Stimulated activated CD4-positive, alpha-beta T cell treated with anti-CD3 and anti-CD28 coated beads, Interleukin-12 subunit alpha, Interleukin-12 subunit beta, amount 100 ng/mL, for 4 hours (primary cell): ENCODE data around the gene MTHFD1L.
"Not testable (repeated sequence)": the region's sequence is repeated elsewhere in the genome, so short reads cannot be mapped to it uniquely, and the experiment has no call there.

Experiments used
- DNase-seq: peaks from one replicate; pipeline ENCODE4 v3.0.0-alpha.2; 2020

Gene MTHFD1L

DNA sequence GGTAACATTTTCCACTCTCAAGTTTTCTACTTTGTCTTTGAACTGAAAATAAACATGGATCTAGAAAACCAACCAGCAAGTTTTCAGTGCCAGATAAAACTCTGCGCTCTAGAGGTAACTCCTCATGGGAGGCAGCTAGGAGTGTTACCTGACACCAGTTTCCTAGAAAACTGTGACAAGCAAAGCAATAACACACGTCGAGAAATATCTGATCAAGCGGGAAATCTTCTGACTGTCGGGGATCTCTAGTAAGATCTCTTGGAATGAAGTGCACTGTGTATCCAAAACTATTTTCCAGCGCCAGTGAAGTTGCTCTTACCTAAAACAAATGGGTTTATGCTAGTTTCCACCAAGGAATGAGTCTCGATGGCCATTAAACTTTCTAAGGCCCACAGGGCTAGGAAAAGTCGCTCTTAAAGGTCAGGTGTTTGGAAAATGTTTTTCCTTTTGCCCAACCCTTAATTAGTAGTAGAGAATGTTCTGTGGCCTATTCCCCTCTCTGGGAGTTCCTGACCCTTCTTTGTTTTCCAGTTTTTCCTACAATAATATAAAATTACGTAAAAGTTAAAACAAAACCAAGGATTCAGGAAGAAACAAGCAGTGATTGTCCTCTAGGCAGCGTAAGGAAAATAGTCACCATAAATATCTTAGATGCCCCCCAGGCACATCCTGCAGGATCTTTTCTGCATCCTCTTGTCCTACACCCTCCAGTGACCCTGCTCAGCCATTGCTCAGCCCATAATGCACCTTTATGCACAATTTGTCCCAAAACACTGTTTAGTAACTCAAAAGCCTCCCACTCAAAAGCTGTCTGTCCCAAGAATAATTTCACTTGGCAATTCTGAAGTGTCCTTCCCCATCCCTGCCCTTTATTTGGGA, 236.6 kb downstream of the MTHFD1L start:
- no peak for DNase-seq

DNA sequence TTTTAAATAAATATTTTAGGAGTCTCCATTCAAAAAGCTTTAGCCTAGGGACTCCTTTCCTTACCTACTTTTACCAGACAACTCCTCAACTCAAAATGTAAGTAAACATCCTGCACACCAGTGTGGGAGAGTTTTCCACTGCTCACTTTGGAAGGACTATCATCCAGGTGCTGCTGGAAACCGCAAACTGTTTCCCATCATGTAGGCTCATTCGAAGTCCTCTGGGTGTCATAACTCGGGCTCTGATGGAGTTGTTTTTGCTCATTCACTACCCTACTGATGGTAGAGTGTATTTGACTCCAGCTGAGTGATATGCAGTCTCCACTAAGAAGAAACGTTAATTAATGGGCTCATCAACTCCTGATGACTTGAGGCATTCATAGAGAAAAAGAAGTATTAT, 237.8 kb downstream of the MTHFD1L start:
- DNase-seq: no peak

DNA sequence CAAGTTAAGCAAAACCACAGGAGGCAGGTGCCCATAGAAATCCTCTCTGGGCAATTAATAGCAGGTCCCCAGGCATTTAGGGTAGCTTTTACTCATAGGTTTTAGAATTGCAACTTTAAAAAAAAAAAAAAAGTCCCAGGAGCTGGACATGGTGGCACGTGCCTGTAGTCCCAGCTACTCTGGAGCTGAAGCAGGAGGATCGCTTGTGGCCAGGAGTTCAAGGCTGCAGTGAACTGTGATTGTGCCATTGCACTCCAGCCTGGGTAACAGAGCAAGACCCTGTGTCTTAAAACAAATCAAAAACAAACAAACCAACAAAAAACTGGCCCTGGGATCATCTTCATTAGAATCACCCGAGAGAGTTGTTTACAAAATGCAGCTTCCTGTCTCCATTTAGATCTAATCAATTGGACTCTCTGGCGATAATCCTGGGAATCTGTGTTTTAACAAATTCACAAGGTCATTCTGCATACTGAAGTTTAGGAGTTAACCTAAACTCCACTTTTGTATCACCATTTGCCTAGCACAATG, 242.5 kb downstream of the MTHFD1L start:
- no peak for DNase-seq

DNA sequence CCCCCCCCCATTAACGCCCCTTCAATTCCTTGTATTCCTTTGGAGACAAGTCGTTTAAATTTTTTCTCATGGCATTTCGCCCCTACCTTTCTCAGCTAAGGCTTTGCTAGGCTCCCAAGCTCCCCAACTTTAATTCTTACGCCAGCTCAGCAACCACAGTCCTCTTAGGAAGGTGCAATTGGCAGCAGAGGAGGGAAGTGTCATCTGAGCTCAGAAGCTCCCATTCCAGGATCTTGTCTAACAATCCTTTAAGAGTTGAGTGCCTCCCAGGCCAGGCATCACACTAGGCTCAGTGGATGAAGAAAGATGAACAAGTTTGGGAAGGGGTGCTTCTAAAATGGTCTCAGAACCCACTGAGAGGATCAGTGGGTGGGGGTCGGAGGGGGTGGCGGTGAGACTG, 243.0 kb downstream of the MTHFD1L start:
- DNase-seq: no peak

DNA sequence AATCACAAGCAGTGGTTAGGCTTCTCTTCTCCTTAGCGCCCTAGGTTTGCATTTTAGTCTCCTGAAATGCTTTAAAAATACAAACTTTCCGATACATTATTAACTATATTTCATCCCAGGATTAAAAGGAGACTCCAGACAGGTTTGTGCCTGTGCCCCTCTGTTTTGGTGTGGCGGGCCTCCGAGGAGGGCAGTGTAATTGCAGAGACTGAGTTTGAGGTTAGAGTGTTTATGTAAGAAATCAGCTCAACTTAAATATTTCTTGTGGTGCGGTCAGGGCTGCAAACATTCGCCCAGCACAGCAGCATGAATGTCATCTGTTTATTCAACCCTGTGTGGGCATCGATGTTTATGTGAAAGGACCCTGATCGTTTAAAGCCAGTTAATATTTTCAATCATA, 243.9 kb downstream of the MTHFD1L start:
- DNase-seq: no peak

DNA sequence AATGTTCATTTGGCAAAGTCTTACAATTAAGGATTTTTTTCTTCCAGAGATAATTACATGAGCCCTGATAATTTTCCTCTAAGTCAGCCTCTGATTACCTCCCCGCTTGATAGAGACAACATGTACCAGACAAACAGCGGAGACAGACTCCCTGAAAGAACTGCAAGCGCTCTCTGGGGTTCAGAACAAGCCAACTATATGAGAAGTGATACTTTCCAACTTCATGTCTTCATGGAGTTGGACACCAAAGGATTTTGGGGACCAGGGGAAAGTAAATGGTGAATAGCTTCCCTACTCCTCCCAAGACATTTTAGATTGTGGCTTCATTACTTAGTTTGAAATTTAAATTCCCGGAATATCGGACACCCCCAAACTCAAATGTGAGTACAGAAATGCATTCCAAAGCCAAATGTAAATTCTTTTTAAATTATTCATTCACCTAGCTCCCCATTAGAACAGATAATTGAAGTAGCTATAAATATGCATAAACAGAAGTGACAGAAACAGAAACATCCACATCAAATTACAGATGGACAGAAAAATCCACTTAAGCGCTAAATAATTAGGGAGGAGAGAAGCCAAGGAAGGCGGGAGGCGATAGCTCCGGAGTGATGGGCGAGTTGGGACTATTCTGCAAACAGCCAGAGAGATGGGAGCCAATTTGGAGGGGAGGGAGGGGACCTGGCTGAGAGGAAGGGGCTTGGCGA, 244.5 kb downstream of the MTHFD1L start:
- DNase-seq: no peak

DNA sequence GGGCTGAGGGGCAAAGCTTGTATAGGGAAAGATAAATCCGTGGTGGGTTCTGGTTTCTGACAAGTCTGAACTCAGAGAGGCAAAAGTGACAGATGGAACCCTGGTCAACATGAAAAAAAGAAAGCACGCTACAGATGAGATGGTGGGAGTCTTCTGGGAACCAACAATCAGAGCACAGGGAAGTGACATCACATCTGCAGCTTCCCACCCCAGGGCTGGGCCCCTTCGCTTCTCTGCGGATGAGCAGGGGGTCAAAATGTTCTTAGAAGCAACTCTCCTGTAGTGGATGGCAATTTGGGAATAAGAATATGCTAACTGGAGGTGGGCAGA, 245.0 kb downstream of the MTHFD1L start:
- DNase-seq: no peak

DNA sequence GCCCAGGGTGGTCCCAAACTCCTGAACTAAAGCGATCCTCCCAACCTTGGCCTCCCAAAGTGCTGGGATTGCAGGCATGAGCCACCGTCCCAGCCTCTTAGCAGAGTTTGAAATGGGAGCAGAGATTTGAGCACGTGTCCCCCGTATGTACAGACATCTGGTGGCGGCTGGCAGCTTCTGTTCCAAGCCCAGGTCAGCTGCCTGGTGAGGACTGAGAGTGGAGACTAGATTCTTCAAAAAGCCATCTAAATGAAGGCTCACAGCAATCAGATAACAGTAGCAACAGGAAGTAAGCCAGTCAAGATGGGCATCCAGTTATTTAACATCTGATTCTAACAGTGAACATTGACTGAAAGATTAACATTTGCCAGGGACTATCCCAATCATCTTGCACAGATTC, 246.2 kb downstream of the MTHFD1L start:
- no peak for DNase-seq

DNA sequence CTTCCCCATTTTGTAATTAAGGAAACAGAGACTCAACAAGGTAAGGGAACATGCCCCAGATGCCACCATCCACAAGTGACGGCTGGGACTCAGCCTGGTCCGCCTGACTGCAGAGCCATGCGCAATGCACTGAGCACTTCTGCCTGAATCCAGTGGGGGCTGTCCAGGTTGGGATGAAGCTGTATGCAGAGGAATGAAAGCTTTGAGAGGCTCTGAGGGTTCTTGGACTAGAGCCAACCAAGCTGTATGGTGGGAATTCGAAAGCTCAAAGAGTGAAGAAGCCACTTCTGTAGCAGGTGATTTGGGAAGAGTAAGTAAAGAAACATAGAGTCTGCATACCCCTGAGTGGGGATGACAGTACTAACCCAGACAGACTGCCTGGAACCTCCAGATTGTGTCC, 246.6 kb downstream of the MTHFD1L start:
- DNase-seq: no peak

DNA sequence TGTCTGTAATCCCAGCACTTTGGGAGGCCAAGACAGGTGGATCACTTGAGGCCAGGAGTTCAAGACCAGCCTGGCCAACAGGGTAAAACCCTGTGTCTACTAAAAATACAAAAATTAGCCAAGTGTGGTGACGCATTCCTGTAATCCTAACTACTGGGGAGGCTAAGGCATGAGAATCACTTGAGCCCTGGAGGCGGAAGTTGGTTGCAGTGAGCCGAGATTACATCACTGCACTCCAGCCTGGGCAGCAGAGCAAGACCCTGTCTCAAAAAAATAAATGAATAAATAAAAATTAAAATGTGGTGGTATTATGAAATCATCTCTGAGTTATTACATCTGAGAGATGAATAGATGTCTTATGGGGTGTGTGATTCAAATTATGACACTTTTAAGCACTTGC, 247.4 kb downstream of the MTHFD1L start:
- not testable (repeated sequence) for DNase-seq

DNA sequence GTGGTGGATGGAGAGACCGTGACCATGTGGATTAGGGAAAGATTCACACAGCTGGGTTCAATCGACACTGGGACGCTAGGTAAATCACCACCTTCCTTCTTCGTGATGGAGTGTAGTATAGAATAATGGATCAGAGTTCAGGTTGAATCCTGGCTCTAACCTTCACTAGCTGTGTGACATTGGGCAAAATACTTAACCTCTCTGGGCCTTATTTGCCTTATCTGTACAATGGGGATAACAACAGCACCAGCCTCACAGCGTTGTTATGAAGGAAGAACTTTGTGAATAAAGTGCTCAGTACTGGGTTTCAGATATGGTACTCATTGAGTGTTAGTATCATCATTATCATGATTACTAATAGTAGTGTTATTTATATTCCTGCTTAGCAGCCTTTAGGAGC, 248.1 kb downstream of the MTHFD1L start:
- no peak for DNase-seq

DNA sequence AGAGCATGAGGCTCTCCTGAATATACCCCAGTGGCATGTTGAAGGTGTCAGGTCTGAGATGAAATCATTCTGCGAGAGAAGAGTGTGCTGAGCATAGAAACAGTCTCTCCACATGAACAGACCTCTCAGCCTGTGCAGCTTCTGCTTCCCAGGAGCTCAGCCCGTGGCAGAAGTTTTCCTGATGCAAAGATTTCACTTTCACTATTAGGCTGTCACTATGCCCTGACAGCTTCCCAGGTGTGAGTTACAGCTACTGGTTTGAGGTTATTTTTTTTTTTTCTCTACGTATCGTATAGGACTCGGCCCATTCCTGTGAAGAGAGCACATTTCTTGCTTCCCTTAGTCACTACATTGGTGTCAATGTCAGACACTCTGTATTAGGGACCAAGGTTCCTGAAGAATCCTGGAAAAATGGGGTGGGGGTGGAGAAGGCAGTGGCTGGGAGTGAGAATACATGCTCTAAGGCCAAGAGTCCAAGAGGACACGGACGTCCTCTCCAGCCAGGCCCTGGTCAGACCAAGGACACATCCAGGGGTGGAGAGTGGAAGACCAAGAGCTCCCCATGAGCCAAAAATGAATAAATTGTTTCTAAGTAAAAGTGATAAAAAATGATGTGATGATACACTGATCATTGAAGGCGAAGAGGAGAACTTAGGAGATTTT, 253.1 kb downstream of the MTHFD1L start:
- DNase-seq: no peak

DNA sequence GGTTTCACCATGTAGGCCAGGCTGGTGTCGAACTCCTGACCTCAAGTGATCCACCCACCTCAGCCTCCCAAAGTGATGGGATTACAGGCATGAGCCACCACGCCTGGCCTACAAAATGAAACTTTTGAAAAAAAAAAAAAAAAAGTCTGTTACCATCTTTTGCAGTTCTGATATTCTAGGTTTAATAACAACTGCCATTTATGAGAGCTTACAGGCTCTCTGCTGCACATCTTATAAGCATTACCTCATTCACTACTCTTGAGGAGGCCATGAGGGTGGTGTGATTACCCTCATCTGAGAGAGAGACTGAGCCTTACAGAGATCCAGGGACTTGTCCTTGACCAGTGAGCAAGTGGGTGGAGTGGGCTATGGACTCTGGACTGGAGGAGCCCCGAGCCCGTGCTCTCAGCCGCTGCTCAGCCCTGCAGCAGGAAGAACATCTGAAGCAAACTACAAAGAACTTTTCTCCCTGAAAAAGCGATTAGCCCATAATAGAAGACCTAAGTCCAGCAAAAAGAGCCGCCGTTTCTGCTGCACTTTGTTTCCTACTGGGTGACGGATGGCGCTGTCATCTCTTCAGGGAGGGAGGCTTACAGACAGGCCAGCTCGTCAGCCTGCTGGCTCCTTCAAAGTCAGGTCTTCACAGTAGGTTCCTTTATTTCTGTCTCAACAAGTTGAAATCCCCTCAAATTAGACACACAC, 254.5 kb downstream of the MTHFD1L start:
- no peak for DNase-seq

DNA sequence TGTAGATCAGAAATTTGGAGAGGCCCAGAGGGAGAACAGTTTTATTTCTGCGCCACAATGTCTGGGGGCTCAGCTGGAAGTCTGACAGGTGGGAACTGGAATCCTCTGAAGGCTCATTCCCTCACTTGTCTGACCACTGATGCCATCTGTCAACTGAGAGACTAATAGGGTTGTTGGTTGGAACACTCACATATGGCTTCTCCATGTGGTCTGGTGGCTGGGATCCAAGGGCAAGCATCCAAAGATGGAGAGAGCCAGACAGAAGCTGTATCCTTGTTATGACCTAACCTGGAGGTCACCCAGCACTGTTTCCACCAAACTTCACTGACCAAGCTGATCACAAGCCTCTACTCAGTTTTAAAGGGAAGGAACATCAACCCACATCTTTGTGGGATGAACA, 256.4 kb downstream of the MTHFD1L start:
- DNase-seq: no peak

DNA sequence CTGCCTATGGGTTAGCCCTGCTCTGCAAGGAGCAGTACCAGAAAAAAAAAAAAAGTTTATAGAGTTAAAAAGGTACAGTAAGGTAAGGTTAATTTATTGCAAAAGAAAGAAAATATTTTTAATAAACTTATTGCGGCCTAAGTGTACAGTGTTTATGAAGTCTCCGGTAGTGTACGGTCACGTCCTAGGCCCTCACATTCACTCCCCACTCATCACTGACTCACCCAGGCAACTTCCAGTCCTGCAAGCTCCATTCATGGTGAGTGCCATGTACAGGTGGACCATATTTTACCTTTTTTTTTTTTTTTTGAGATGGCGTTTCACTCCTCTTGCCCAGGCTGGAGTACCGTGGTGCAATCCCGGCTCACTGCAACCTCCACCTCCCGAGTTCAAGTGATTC, 258.1 kb downstream of the MTHFD1L start:
- not testable (repeated sequence) for DNase-seq

DNA sequence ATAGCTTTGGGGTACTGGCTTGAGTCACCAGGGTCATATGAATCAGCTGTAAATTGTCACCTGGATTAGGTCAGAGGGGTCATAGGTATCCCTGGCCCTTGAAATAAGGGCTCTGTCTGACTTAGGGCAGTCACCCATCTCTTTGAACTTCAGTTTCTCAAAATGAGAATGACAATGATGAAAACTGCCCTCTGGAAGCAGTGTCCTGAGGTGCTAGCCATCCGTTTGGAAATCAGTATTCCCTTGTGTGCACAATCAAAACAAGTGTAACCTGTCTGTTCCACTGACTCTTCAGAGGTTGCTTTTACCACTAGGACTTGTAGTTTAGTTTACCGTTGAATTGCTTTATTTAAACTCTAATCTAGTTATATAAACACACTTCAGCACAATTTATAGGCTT, 259.7 kb downstream of the MTHFD1L start:
- DNase-seq: not testable (repeated sequence)

DNA sequence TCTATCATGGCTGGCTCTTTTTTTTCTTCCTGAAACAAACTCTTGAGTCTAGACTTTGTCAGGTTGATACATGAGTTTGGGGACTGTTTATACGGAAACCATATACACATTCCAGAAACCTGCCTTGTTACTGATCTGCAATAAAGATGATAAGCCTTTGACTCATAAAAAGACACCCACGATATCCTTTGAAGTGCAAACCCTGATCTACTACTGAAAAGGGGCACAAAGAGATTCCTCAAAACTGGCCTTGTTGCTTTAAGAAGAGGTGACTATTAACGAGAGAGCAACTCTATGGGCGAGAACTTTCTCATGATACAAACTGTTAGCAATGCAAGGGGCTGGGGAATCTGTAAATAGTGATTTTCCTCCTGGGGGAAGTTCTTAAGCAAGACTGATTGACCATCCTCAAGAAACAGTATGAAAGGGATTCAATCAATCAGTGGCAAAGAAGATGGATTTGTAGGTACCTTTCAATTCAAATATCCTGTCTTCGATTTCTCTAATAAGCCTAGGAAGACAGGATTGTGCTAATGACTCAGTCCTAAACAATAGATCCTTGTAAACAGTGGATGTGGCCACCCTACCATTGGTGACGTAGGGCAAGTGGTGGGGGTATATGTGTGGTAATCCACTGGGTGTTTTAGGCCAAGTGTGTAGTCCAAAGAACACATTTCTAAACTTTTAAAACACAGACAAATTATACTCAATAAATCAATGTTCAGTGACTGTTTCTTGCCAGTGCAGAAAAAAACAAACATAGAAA, 260.3 kb downstream of the MTHFD1L start:
- DNase-seq: not testable (repeated sequence)

DNA sequence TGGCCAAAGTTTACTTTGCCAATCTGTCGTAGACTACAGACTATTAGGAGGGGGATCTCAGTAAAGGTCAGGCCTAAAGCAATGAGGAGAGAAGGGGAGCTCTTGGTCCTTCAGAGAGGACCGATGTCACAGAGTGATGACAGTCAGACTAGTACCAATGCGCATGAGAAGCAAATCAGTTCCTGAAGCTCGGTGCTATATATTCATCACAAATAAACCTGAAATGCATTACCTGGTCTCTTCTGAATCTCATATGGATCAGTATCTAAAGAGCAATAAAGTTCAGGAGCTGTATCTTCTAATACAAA, 260.9 kb downstream of the MTHFD1L start:
- DNase-seq: not testable (repeated sequence)

DNA sequence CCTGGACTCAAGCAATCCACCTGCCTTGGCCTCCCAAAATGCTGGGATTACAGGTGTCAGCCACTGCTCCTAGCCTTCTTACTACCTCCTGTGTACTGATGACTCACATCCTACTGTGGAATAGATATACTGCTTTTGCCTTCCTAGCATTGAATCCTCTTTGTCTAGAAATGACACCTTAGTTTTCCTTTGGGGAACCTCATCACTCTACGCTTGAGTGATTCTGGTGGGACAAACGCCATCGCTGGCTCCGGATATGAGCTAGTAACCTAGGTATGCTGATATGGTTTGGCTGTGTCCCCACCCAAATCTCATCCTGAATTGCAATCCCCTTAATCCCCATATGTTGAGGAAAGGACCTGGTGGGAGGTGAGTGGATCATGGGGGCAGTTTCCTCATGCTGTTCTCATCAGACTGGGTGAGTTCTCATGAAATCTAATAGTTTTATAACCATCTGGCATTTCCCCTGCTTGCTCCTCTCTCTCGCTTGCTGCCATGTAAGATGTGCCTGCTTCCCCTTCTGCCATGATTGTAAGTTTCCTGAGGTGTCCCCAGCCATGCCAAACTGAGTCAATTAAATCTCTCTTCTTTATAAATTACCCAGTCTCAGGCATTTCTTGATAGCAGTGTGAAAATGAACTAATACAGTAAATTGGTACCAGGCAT, 261.8 kb downstream of the MTHFD1L start:
- not testable (repeated sequence) for DNase-seq

DNA sequence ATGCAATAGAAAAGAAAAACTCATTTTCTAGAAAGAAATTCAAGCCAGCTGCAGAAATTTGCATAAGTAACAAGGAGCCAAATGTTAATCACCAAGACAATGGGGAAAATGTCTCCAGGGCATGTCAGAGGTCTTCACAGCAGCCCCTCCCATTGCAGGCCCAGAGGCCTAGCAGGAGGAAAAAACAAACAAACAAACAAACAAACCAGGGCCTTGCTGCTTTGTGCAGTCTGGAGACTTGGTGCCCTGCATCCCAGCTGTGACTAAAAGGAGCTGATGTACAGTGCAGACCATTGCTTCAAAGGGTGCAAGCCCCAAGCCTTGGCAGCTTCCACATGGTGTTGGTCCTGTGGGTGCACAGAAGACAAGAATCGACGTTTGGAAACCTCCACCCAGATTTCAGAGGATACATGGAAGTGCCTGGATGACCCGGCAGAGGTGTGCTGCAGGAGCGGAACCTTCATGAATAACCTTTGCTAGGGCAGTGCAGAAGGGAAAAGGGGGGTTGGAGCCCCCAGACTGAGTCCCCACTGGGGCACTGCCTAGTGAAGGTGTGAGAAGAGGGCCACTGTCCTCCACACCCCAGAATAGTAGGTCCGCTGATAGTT, 263.4 kb downstream of the MTHFD1L start:
- no peak for DNase-seq

DNA sequence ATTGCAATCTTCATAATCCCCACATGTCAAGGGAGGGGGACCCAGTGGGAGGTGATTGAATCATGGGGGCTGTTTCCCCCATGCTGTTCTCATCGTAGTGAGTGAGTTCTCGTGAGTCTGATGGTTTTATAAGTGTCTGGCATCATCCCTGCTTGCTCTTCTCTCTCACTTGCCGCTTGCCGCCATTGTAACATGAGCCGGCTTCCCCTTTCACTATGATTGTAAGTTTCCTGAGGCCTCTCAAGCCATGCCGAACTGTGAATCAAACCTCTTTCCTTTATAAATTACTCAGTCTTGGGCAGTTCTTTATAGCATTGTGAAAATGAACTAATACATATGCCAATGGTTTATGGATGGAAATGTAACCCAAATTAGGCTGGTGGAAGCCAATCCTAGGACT, 264.8 kb downstream of the MTHFD1L start:
- DNase-seq: no peak
